HepG2 (cell line): ENCODE data around the gene ULK3. TPM values are rescaled to one million over a fixed set of nuclear protein-coding genes. Genes with fewer than 3 reads are reported as not detected.

Experiments
- HBP1 ChIP-seq: IDR thresholded peaks from 2 replicates; pipeline ENCODE4 v1.6.1; 2016; ENCODE audit warnings: low read depth, control low read depth
- KLF16 ChIP-seq, 2 experiments: sonication (generic) in 1 of 2; formaldehyde crosslinking in 1 of 2; IDR thresholded peaks; 2 replicates each; pipeline versions ENCODE4 v1.6.1 to v1.8.0; 2016 to 2023; ENCODE audit warnings: missing genetic modification reagents in 2 of 2, missing compliant biosample characterization in 1 of 2
- PREB ChIP-seq: sonication (generic); formaldehyde crosslinking; IDR thresholded peaks from 2 replicates; pipeline ENCODE4 v1.4.0; 2020; ENCODE audit warnings: missing genetic modification reagents
- ZNF451 ChIP-seq: sonication (generic); formaldehyde crosslinking; IDR thresholded peaks from 2 replicates; pipeline ENCODE4 v1.5.0; 2020; ENCODE audit warnings: mild to moderate bottlenecking, missing genetic modification reagents
- ZNF761 ChIP-seq: sonication (generic); formaldehyde crosslinking; conservative IDR thresholded peaks from 2 replicates; pipeline ENCODE4 v1.4.0; 2020; ENCODE audit warnings: mild to moderate bottlenecking, missing genetic modification reagents
- ZSCAN25 ChIP-seq: sonication (generic); formaldehyde crosslinking; IDR thresholded peaks from 2 replicates; pipeline ENCODE4 v1.8.0; 2022; ENCODE audit warnings: mild to moderate bottlenecking, missing genetic modification reagents
- polyA plus RNA-seq, 8 experiments: library from polyadenylated mRNA; depleted of rRNA in 3 of 8; stranded (reverse) in 7 of 8; unstranded in 1 of 8; fragments of >200 nt; fragmentation: Illumina TruSeq in 4 of 8; extraction: Trizol in 4 of 8; gene quantifications; 2 replicates each; pipeline versions ENCODE4 v1.2.1 to v1.2.3, GENCODE V29; 2011 to 2016; ENCODE audit warnings: low read depth in 4 of 8, missing spikeins in 1 of 8, mixed read lengths in 1 of 8; ENCODE audit not compliant: insufficient read depth in 1 of 8
- total RNA-seq, 5 experiments: library from RNA; depleted of rRNA; stranded (reverse); fragments of >200 nt; fragmentation: Illumina TruSeq; extraction: Trizol; gene quantifications; 2 replicates each; pipeline ENCODE4 v1.2.3, GENCODE V29; 2016; ENCODE audit warnings: low read depth in 1 of 5
- TF ChIP-seq, protein P1 (sequence below): sonication (generic); formaldehyde crosslinking; IDR thresholded peaks from 2 replicates; pipeline ENCODE4 v1.5.1; 2020; ENCODE audit warnings: mild to moderate bottlenecking, missing genetic modification reagents, moderate library complexity
- TF ChIP-seq, protein P2 (sequence below): sonication (generic); formaldehyde crosslinking; IDR thresholded peaks from 2 replicates; pipeline ENCODE4 v1.5.1; 2020; ENCODE audit warnings: mild to moderate bottlenecking, moderate library complexity, missing genetic modification reagents
- TF ChIP-seq, protein P3 (sequence below): IDR thresholded peaks from 2 replicates; pipeline ENCODE4 v1.6.1; 2016; ENCODE audit warnings: low read depth
- TF ChIP-seq, protein P4 (sequence below): sonication (generic); formaldehyde crosslinking; IDR thresholded peaks from 2 replicates; pipeline ENCODE4 v1.5.0; 2020; ENCODE audit warnings: mild to moderate bottlenecking, missing genetic modification reagents, borderline replicate concordance
- TF ChIP-seq, protein P5 (sequence below): IDR thresholded peaks from 2 replicates; pipeline ENCODE4 v1.6.1; 2018; ENCODE audit warnings: missing genetic modification reagents, mild to moderate bottlenecking, missing compliant biosample characterization

The ULK3 gene
- total and polyA plus RNA-seq, 2 of the 13 experiments (the other 11 are each of a cell fraction or from before 2014, with no cell fraction given) = 15.2 to 23.7 TPM

DNA sequence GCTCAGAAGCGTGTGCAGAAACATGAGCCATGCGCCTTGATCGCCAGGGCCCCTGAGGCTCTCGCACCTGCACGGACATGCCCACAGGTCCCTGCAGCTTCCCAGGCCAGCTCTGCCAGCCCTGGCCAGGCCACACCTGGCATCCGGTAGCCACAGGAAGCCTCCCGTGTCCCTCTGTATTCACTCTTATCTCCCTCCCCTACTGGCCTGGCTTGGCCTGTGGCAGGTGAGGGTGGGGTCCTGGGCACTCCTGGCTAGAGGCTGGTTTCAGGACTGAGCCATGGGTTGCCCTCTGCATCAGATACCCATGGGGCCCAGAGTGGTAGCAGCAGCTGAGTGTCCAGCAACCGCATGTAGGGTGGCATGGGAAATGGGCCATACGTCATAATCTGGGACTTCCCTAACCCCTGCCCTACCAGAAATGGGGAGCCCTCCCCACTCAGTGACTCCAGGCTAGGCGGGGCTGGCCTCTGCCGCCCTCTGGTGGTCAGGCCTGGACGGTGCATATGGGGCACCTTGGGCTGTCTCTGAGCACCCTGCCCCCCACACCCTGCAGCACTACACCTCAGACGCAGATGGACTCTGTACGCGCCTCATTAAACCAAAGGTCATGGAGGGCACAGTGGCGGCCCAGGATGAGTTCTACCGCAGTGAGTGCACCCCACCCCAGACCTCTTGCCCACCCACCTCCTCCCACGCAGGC is 42.9 kb downstream of the ULK3 start (continued):
- TF ChIP-seq, protein P1, sequence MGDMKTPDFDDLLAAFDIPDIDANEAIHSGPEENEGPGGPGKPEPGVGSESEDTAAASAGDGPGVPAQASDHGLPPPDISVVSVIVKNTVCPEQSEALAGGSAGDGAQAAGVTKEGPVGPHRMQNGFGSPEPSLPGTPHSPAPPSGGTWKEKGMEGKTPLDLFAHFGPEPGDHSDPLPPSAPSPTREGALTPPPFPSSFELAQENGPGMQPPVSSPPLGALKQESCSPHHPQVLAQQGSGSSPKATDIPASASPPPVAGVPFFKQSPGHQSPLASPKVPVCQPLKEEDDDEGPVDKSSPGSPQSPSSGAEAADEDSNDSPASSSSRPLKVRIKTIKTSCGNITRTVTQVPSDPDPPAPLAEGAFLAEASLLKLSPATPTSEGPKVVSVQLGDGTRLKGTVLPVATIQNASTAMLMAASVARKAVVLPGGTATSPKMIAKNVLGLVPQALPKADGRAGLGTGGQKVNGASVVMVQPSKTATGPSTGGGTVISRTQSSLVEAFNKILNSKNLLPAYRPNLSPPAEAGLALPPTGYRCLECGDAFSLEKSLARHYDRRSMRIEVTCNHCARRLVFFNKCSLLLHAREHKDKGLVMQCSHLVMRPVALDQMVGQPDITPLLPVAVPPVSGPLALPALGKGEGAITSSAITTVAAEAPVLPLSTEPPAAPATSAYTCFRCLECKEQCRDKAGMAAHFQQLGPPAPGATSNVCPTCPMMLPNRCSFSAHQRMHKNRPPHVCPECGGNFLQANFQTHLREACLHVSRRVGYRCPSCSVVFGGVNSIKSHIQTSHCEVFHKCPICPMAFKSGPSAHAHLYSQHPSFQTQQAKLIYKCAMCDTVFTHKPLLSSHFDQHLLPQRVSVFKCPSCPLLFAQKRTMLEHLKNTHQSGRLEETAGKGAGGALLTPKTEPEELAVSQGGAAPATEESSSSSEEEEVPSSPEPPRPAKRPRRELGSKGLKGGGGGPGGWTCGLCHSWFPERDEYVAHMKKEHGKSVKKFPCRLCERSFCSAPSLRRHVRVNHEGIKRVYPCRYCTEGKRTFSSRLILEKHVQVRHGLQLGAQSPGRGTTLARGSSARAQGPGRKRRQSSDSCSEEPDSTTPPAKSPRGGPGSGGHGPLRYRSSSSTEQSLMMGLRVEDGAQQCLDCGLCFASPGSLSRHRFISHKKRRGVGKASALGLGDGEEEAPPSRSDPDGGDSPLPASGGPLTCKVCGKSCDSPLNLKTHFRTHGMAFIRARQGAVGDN (CRISPR knock-in tag) = peak; percentile 62
- TF ChIP-seq ZNF761 (CRISPR knock-in tag) = 0 out of 2 replicates have a peak, but pooled peaks have one; percentile 21
- TF ChIP-seq PREB (CRISPR knock-in tag) = no peak
- TF ChIP-seq, protein P2, sequence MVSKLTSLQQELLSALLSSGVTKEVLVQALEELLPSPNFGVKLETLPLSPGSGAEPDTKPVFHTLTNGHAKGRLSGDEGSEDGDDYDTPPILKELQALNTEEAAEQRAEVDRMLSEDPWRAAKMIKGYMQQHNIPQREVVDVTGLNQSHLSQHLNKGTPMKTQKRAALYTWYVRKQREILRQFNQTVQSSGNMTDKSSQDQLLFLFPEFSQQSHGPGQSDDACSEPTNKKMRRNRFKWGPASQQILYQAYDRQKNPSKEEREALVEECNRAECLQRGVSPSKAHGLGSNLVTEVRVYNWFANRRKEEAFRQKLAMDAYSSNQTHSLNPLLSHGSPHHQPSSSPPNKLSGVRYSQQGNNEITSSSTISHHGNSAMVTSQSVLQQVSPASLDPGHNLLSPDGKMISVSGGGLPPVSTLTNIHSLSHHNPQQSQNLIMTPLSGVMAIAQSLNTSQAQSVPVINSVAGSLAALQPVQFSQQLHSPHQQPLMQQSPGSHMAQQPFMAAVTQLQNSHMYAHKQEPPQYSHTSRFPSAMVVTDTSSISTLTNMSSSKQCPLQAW (CRISPR knock-in tag) = peak; percentile 70
- no peak for TF ChIP-seq HBP1
- no peak for TF ChIP-seq ZSCAN25
- TF ChIP-seq, protein P3, sequence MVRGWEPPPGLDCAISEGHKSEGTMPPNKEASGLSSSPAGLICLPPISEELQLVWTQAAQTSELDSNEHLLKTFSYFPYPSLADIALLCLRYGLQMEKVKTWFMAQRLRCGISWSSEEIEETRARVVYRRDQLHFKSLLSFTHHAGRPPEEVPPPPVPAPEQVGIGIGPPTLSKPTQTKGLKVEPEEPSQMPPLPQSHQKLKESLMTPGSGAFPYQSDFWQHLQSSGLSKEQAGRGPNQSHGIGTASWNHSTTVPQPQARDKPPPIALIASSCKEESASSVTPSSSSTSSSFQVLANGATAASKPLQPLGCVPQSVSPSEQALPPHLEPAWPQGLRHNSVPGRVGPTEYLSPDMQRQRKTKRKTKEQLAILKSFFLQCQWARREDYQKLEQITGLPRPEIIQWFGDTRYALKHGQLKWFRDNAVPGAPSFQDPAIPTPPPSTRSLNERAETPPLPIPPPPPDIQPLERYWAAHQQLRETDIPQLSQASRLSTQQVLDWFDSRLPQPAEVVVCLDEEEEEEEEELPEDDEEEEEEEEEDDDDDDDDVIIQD (CRISPR knock-in tag) = 0 out of 2 replicates have a peak, but pooled peaks have one; percentile 22
- TF ChIP-seq ZNF451 (CRISPR knock-in tag) = 0 out of 2 replicates have a peak, but pooled peaks have one; percentile 26
- TF ChIP-seq KLF16 (CRISPR knock-in tag; IDR thresholded peaks at IDR 0.05) = no peak
- TF ChIP-seq, protein P4, sequence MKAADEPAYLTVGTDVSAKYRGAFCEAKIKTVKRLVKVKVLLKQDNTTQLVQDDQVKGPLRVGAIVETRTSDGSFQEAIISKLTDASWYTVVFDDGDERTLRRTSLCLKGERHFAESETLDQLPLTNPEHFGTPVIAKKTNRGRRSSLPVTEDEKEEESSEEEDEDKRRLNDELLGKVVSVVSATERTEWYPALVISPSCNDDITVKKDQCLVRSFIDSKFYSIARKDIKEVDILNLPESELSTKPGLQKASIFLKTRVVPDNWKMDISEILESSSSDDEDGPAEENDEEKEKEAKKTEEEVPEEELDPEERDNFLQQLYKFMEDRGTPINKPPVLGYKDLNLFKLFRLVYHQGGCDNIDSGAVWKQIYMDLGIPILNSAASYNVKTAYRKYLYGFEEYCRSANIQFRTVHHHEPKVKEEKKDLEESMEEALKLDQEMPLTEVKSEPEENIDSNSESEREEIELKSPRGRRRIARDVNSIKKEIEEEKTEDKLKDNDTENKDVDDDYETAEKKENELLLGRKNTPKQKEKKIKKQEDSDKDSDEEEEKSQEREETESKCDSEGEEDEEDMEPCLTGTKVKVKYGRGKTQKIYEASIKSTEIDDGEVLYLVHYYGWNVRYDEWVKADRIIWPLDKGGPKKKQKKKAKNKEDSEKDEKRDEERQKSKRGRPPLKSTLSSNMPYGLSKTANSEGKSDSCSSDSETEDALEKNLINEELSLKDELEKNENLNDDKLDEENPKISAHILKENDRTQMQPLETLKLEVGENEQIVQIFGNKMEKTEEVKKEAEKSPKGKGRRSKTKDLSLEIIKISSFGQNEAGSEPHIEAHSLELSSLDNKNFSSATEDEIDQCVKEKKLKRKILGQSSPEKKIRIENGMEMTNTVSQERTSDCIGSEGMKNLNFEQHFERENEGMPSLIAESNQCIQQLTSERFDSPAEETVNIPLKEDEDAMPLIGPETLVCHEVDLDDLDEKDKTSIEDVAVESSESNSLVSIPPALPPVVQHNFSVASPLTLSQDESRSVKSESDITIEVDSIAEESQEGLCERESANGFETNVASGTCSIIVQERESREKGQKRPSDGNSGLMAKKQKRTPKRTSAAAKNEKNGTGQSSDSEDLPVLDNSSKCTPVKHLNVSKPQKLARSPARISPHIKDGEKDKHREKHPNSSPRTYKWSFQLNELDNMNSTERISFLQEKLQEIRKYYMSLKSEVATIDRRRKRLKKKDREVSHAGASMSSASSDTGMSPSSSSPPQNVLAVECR (CRISPR knock-in tag) = peak; percentile 67
- TF ChIP-seq, protein P5, sequence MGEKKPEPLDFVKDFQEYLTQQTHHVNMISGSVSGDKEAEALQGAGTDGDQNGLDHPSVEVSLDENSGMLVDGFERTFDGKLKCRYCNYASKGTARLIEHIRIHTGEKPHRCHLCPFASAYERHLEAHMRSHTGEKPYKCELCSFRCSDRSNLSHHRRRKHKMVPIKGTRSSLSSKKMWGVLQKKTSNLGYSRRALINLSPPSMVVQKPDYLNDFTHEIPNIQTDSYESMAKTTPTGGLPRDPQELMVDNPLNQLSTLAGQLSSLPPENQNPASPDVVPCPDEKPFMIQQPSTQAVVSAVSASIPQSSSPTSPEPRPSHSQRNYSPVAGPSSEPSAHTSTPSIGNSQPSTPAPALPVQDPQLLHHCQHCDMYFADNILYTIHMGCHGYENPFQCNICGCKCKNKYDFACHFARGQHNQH (CRISPR knock-in tag) = peak; percentile 65; the same call in 1 of the 2 replicates
